Measurements from ENCODE around the gene LINC00237.

Gene LINC00237

DNA sequence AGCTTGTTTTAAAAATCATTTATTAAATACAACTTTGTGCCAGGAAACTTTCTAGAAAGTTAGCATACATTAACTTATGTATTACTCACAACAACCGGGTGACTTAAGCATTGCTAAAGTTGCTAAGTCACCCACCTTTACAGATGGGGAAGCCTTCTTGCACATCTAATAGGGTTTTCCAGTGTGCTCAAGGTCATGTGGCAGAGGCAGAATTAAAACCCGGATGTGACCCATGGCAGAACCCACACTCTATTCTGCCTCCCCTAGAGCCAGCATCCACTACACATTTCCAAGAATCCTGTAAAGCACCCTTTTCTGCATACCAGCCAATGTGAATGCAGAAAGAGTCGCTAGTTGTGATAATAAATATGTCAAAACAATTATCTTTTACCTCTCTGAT lies 13.4 kb downstream of the LINC00237 start:
- DNase-seq = no peak

GRCh38 chr20:21090721-21091120 lies 15.4 kb downstream of the LINC00237 start:
- no peak for DNase-seq

- no peak for DNase-seq
These were observed 16.0 kb downstream of the LINC00237 start for GRCh38 chr20:21090111-21090618.

DNA sequence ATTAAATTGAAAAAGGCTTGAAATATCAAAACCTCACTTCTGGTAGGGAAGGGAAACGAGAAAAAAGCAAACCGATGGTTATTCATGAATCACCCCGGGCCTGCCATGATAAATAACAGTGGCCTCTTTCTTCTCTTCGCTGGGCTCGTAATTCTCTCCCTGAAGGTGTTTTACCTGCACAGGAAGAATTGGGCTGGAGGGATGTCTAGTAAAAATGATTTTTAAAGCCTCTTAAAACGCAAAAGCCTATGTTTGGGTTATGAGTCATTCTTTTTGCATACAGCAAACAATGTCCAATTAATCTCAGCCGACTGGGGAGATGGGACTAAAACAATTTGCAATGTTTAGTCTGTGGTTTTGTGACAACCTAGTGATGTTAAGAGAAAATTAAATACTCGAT lies 16.8 kb downstream of the LINC00237 start:
- DNase-seq = no peak

GRCh38 chr20:21087862-21088540 lies 18.2 kb downstream of the LINC00237 start:
- DNase-seq = no peak

DNA sequence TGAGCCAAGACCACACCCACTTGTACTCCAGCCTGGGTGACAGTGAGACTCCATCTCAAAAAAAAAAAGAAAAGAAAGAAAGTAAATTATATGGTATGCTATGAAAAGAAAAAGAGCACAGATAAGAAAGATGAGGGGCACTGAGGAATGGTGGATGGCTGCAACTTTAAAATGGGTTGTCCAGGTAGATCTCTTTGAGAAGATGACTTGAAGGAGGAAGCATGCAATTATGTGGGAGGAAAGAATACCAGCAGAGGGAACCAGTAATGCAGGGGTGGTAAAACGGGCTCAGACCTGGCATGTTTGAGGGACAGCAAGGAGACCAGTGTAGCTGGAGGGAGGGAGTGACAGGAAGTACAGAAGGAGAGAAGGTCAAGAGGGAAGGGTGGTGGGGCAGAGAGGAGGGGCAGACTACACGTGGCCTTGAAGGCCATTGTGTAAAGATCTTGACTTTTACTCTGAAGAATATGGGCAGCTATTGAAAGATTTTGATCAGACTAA lies 22.3 kb downstream of the LINC00237 start:
- DNase-seq = no peak

GRCh38 chr20:21082584-21082983 lies 23.6 kb downstream of the LINC00237 start:
- no peak for DNase-seq

DNA sequence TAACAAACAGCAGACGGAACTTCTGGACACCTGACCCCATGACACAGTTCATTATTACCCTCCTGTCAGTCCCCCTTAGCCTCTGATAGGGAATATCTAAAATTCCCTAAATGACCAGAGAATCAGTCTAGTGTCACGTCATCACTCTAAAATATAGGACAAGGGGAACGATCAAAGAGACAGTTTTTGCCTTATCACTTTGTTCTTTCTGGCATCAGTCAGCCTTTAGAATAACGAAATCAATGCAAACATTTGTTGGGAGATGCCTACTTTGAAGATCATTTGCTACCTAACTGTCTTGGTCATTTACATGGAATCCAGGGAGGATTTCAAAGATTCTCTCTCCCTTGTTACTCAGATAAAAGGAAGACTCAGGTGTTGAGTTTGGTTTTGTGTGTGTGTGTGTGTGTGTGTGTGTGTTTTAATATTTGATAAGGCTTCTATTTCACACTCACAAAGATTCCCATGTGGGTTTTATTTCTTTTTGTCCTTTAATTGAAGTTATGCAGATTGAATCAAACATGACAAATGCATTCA lies 28.3 kb downstream of the LINC00237 start:
- DNase-seq = no peak

GRCh38 chr20:21076073-21076472 lies 30.1 kb downstream of the LINC00237 start:
- no peak for DNase-seq

DNA sequence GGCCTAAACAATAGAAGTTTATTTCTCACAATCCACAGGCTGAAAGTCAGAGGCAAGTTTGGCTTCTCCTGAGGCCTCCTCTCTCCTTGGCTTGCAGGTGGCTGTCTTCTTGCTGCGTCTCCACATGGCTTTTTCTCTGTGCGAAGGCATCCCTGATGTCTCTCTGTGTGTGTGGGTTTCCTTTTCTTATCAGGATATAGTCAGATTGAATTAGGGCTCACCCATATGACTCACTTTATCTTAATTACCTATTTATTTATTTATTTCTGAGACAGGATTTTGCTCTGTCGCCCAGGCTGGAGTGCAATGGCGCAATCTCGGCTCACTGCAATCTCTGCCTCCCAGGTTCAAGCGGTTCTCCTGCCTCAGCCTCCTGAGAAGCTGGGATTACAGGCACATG lies 30.7 kb downstream of the LINC00237 start:
- DNase-seq = no peak

DNA sequence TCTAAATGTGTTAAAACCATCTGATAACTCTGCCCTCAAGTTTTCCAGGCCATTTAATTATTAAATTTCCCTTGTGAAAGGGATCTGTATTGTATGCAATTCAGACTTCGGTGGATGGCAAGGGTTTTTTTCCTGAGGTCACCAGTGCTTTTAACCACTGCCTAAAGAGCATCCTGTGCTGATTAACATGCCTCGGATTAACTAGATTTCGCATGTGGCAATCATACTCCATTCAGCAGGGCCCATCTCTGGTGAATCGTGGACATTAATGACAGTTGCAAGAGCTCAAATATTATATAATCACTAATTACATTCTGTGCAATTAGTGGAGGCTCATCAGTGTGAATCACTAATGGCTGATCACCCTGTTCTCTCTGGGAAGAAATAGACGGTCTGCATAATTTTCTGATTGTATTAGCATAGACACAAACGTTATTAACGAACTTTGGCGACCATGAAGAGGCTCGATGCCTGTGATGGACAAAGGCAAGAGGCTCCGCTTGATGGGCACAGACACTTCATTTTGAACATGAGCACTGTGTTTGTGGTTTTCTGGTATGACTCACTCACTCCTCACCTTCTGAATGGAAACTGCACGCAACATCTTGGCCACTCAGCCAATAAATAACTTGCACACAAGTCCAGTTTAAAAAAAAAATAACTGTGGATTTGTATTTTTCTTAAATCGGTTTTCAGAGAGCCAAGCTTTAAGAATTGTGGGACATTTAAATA lies 31.4 kb downstream of the LINC00237 start:
- no peak for DNase-seq

DNA sequence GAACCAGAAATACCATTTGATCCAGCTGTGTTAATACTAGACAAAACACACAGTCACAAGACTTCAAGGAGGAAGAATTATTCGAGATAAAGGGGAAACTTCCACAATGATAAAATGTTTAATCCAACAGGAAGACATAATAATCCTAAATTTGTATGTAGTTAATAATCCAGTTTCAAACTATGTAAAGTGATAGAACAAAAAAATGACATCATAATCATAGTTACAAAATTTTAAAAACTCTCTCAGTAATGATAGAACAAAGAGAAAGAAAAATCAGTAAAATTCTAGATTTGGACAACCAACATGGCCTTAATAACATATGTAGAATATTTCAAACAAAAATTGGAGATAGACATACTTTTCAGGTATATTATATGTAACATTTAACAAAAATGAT lies 38.9 kb downstream of the LINC00237 start:
- no peak for DNase-seq

GRCh38 chr20:21064924-21065323 lies 41.2 kb downstream of the LINC00237 start:
- DNase-seq = no peak

- no peak for DNase-seq
These were observed 42.9 kb downstream of the LINC00237 start for GRCh38 chr20:21063276-21063675.

DNA sequence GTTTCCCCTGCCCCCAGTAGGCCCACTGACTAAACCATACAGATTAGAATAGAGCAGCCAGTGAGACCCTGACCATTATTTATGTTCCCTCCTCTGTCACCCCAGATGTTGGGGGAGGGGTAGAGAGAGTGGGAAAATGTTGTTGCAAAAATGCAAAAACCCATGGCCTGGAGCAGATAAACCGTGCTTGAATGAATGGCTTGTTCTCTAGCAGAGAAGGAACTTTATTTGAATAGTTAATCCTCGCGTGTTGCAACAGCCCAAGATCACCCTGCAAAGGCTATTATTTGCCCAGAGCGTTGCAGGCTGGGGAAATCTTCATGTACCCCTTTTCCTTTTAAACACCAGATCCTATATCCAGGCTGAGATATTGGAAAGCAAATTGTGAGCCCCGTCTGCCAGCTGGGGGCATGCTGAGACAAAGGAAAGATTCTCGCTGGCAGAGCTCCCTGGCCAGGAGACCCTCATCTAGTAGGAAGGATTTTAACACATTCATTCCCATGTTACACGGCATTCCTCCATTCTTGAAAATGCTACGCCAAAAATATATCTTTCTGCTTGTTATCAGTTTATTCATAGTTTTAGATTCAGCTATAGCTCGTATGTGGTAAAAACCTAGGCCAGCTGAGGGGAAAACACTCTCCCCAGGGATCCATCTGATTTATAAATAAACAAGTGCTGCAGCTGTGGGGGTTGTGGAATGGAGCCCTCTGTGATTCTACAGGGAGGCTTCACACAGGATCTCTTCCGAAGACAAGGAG lies 53.0 kb downstream of the LINC00237 start:
- no peak for DNase-seq

GRCh38 chr20:21052686-21053001 lies 53.5 kb downstream of the LINC00237 start:
- no peak for DNase-seq

DNA sequence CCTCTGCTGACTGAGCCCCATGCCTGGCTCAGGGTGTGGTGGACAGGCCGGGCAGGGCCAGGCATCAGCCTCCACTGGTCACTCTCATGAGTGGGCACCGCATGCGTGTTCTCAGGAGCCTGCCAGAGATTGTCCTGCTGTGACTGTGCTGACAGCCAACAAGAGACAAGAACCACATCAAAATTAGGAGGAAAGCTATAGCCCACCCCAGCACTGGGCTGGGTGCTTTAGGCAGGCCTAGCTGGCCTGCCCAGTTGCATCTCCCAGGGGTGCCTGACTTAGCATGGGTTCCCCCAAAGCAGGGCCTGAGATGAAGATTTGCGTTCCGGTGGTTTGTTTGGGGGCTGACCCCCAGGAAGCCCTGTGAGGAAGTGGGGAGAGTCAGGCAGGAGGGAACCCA lies 53.9 kb downstream of the LINC00237 start:
- no peak for DNase-seq

- DNase-seq = no peak
These were observed 55.4 kb downstream of the LINC00237 start for GRCh38 chr20:21050710-21051109.

DNA sequence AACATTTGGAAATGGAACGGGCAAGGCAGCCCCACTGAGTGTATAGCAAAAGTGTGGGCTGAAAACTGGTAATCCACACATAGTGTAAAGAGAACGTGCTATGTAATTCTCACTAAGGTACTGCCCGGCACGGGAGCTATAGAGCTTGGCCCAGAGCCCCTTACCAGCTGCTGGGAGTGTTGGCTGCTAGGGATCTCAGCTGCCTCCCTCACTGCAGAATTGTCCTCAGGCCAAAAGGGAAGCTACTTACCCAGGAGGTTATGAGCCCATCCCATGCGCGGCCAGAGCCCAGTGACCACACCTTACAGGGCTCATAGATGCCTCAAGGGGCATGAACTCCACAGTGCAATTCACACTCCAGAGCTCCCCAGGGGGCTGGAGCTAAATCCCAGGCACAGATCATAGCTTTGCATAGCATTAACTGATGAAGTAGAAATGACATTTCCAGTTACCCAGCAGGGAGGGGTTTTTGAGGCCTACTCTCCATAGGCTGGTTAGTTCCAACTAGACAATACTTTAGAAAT lies 56.8 kb downstream of the LINC00237 start:
- no peak for DNase-seq

DNA sequence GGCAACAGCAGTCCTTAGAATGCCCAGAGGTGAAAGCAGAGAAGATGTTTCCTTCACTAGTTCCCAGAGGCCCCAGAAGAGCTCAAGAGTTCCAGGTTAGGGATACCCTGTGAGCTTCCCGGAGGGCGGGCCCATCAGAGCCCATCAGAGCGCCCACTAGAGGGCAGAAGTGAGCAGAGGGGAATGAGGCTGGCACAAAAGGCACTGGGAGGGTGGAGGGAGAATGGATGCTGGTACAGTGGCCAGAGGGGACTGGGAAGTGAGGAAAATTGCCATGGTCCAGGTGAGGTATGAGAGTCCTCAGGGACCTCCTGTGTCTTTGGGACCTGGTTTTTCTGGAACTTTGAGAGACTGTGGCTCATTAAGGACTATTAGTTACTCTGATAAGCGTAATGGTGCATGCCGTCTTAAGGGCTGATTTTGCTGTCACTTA lies 57.3 kb downstream of the LINC00237 start:
- DNase-seq = peak; percentile 61 to 70

- DNase-seq = no peak
These were observed 58.2 kb downstream of the LINC00237 start for GRCh38 chr20:21047981-21048380.

- DNase-seq = no peak
These were observed 59.6 kb downstream of the LINC00237 start for GRCh38 chr20:21046413-21047070.
